SH-SY5Y (cell line): ENCODE results near the gene PRM3.

Experiments used
- GATA2 ChIP-seq: IDR thresholded peaks from 2 replicates; pipeline ENCODE4 v1.6.1; 2011; ENCODE audit warnings: mild to moderate bottlenecking, low read depth, low read length
- GATA3 ChIP-seq: IDR thresholded peaks from 2 replicates; pipeline ENCODE4 v1.6.1; 2011; ENCODE audit warnings: low read depth, mild to moderate bottlenecking, low read length, moderate library complexity

The PRM3 gene

GRCh38 chr16:11240636-11241473 is 32.6 kb downstream of the PRM3 start:
- TF ChIP-seq GATA3, result no peak
- TF ChIP-seq GATA2, result no peak

GRCh38 chr16:11239644-11240632 is 33.5 kb downstream of the PRM3 start:
- no peak for TF ChIP-seq GATA2
- no peak for TF ChIP-seq GATA3

- TF ChIP-seq GATA3, result no peak
- no peak for TF ChIP-seq GATA2
These were observed 34.9 kb downstream of the PRM3 start for GRCh38 chr16:11238272-11239202.

GRCh38 chr16:11236461-11237254 is 36.8 kb downstream of the PRM3 start:
- no peak for TF ChIP-seq GATA3
- TF ChIP-seq GATA2, result no peak

GRCh38 chr16:11235703-11235991 is 37.8 kb downstream of the PRM3 start:
- TF ChIP-seq GATA2 (no peak), GATA3 (no peak)

- TF ChIP-seq GATA3 (no peak), GATA2 (no peak)
These were observed 38.3 kb downstream of the PRM3 start for GRCh38 chr16:11234884-11235702.

- TF ChIP-seq GATA3, result no peak
- no peak for TF ChIP-seq GATA2
These were observed 39.6 kb downstream of the PRM3 start for GRCh38 chr16:11233727-11234376.

- TF ChIP-seq GATA3 (no peak), GATA2 (no peak)
These were observed 40.3 kb downstream of the PRM3 start for GRCh38 chr16:11232852-11233726.

- TF ChIP-seq GATA3, result no peak
- no peak for TF ChIP-seq GATA2
These were observed 41.1 kb downstream of the PRM3 start for GRCh38 chr16:11232302-11232851.

- TF ChIP-seq GATA3, result no peak
- TF ChIP-seq GATA2, result no peak
These were observed 42.0 kb downstream of the PRM3 start for GRCh38 chr16:11231367-11231970.
